ENCODE data around the gene DENND1A. TPM values are rescaled to one million over a fixed set of nuclear protein-coding genes. Genes with fewer than 3 reads are reported as not detected.

DENND1A gene
- total RNA-seq, 1 experiment from 2014 or later = 13.0 TPM

- Mint-ChIP-seq H3K27ac (ENCODE audit: unreplicated experiment) (no peak overlapping the region), H3K4me3 (ENCODE audit: low read depth, unreplicated experiment) (no peak overlapping the region), H3K36me3 (ENCODE audit: insufficient read depth, unreplicated experiment) (no peaks in the 10 kb centered on the region), H3K27me3 (ENCODE audit: unreplicated experiment) (no peaks in the 10 kb centered on the region), H3K4me1 (ENCODE audit: low read depth, unreplicated experiment) (no peaks in the 10 kb centered on the region), H3K9me3 (ENCODE audit: low read depth, unreplicated experiment) (no peaks in the 10 kb centered on the region)
- BruUV-seq (replicated peaks) = no TSS peak
- no peak for DNase-seq
- intact Hi-C loops (cut with micrococcal nuclease; ENCODE audit: unreplicated experiment) = no loop called here
- no peak for TF ChIP-seq CTCF (IDR thresholded peaks at IDR 0.05; ENCODE audit: unreplicated experiment)
- CTCF ChIA-PET = no interaction called here
These were observed 547.0 kb downstream of the DENND1A start for GRCh38 chr9:123382653-123383511.

GRCh38 chr9:123380852-123381705 lies 548.8 kb downstream of the DENND1A start:
- Mint-ChIP-seq H3K27ac (ENCODE audit: unreplicated experiment) (no peak overlapping the region), H3K4me3 (ENCODE audit: low read depth, unreplicated experiment) (no peak overlapping the region), H3K27me3 (ENCODE audit: unreplicated experiment) (no peaks in the 10 kb centered on the region), H3K36me3 (ENCODE audit: insufficient read depth, unreplicated experiment) (peaks cover 5% of the 10 kb centered on the region), H3K9me3 (ENCODE audit: low read depth, unreplicated experiment) (no peaks in the 10 kb centered on the region), H3K4me1 (ENCODE audit: low read depth, unreplicated experiment) (no peaks in the 10 kb centered on the region)
- intact Hi-C loops (cut with micrococcal nuclease; ENCODE audit: unreplicated experiment) = no loop called here
- DNase-seq = no peak
- no peak for TF ChIP-seq CTCF (IDR thresholded peaks at IDR 0.05; ENCODE audit: unreplicated experiment)
- BruUV-seq (replicated peaks) = no TSS peak
- CTCF ChIA-PET = no interaction called here

- H3K4me3 Mint-ChIP-seq (ENCODE audit: low read depth, unreplicated experiment) = no peak overlapping the region
- intact Hi-C loops (cut with micrococcal nuclease; ENCODE audit: unreplicated experiment) = no loop called here
- CTCF ChIA-PET = no interaction called here
These were observed 550.8 kb downstream of the DENND1A start for GRCh38 chr9:123378956-123379660.

More at GRCh38 chr9:123378956-123379660, 550.8 kb downstream of the DENND1A start:
- no peak overlapping the region for H3K27ac Mint-ChIP-seq (ENCODE audit: unreplicated experiment)
- H3K36me3 Mint-ChIP-seq (ENCODE audit: insufficient read depth, unreplicated experiment) = peaks cover 5% of the 10 kb centered on the region
- BruUV-seq (replicated peaks) = no TSS peak
- H3K4me1 Mint-ChIP-seq (ENCODE audit: low read depth, unreplicated experiment) = no peaks in the 10 kb centered on the region
- no peak for TF ChIP-seq CTCF (IDR thresholded peaks at IDR 0.05; ENCODE audit: unreplicated experiment)
- DNase-seq = no peak
- peaks cover 12% of the 10 kb centered on the region for H3K27me3 Mint-ChIP-seq (ENCODE audit: unreplicated experiment)
- H3K9me3 Mint-ChIP-seq (ENCODE audit: low read depth, unreplicated experiment) = no peaks in the 10 kb centered on the region

Measured in Calu3 (cell line).